Osteoblast (primary cell): ENCODE data around the gene HDAC4. TPM values are rescaled to one million over a fixed set of nuclear protein-coding genes. Genes with fewer than 3 reads are reported as not detected.

Experiments
- DNase-seq: peaks from one replicate; pipeline ENCODE4 v3.0.0; 2011; ENCODE audit warnings: low spot score, mixed read lengths; ENCODE audit not compliant: insufficient read length; ENCODE audit errors: missing footprints
- H2AFZ ChIP-seq: 2 replicates; pipeline ENCODE4 v1.6.0; 2011; ENCODE audit warnings: mild to moderate bottlenecking, low read length
- H3K27ac ChIP-seq: 2 replicates; pipeline ENCODE4 v1.5.1; 2011; ENCODE audit warnings: mild to moderate bottlenecking, low read depth, low read length, moderate library complexity
- H3K27me3 ChIP-seq: 2 replicates; pipeline ENCODE4 v1.6.0; 2012; ENCODE audit warnings: mild to moderate bottlenecking, control low read depth, inconsistent platforms, low read length, moderate library complexity; ENCODE audit not compliant: insufficient read depth
- H3K36me3 ChIP-seq: 2 replicates; pipeline ENCODE4 v1.5.1; 2011; ENCODE audit warnings: mild to moderate bottlenecking, low read length, control low read depth, moderate library complexity; ENCODE audit not compliant: insufficient read depth
- H3K4me1 ChIP-seq: 2 replicates; pipeline ENCODE4 v1.5.1; 2011; ENCODE audit warnings: mild to moderate bottlenecking, low read length, control low read depth, moderate library complexity; ENCODE audit not compliant: insufficient read depth
- H3K4me2 ChIP-seq: 2 replicates; pipeline ENCODE4 v1.6.0; 2011; ENCODE audit warnings: mild to moderate bottlenecking, low read length; ENCODE audit not compliant: insufficient read depth
- H3K4me3 ChIP-seq: fragments of 200-600 bp; sonication (generic); 3 replicates; pipeline ENCODE4 v1.5.1; 2012; ENCODE audit warnings: mild to moderate bottlenecking, low read length, inconsistent platforms; ENCODE audit not compliant: insufficient read depth
- H3K79me2 ChIP-seq: 2 replicates; pipeline ENCODE4 v1.6.0; 2012; ENCODE audit warnings: mild to moderate bottlenecking, low read length, control low read depth, inconsistent platforms; ENCODE audit not compliant: insufficient read depth
- H3K9me3 ChIP-seq: 2 replicates; pipeline ENCODE4 v1.5.1; 2011; ENCODE audit warnings: low read depth, low read length, control low read depth
- H4K20me1 ChIP-seq: 2 replicates; pipeline ENCODE4 v1.6.0; 2012; ENCODE audit warnings: mild to moderate bottlenecking, low read length, control low read depth; ENCODE audit not compliant: insufficient read depth
- CTCF ChIP-seq: IDR thresholded peaks from 2 replicates; pipeline ENCODE4 v1.5.1; 2011; ENCODE audit warnings: mild to moderate bottlenecking, low read depth, low read length, moderate library complexity; ENCODE audit errors: extremely low read depth
- total RNA-seq: library from RNA; depleted of rRNA; stranded (reverse); fragments of >200 nt; gene quantifications from 2 replicates; pipeline ENCODE4 v1.2.3, GENCODE V29; 2012

Gene HDAC4
- total RNA-seq, 1 donor, result 30.8 TPM

DNA sequence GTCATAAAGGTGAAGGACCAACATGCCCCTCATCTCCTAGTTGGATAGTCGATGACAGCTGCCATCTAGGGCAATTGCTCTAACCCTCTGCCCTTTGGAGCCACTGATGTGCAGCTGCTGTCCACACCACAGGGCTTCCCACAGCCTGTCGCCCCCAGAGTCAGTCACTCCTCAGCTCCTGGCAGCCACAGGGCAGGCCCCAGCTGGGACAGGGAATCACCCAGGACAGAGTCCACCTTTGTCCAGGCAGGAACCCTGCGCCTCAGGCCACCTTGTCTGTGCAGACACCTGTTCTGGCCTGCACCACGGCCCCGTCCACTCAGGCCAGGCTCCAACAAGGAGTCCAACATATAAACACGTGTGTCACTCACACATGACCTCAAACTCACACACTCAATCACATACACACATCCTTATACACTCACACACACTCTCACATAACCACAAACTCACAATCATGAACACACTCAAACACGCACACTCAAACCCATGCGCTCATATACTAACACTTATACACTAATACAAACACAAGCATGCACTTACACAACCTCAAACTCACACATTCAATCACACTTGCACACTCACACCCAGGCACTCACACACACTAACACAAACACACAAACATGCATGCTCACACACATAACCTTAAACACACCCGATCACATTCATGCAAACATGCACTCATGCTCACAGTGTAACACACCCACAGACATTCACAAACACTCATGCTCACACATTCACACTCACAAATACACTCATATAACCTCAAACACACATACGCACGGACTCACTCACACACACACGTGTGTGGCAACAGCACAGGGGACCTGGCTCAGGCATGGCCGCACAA lies 29.7 kb downstream of the HDAC4 start:
- no peak for DNase-seq
- no peaks in the 10 kb centered on the region for H3K36me3 ChIP-seq

GRCh38 chr2:239370403-239370802 lies 30.4 kb downstream of the HDAC4 start:
- no peak for TF ChIP-seq CTCF
- Histone ChIP-seq H3K27me3 (no peaks in the 10 kb centered on the region), H3K36me3 (no peaks in the 10 kb centered on the region), H3K79me2 (peaks cover 4% of the 10 kb centered on the region), H3K4me1 (no peaks in the 10 kb centered on the region), H4K20me1 (peaks cover 9% of the 10 kb centered on the region), H3K4me2 (no peak overlapping the region), H3K27ac (no peak overlapping the region), H2AFZ (no peak overlapping the region), H3K9me3 (no peaks in the 10 kb centered on the region), H3K4me3 (no peak overlapping the region)
- no peak for DNase-seq

More for the DNA sequence above, 29.7 kb downstream of the HDAC4 start:
- no peaks in the 10 kb centered on the region for H3K79me2 ChIP-seq
- H4K20me1 ChIP-seq, result peaks cover 3% of the 10 kb centered on the region
- no peak overlapping the region for H3K27ac ChIP-seq
- no peak overlapping the region for H3K4me3 ChIP-seq
- H2AFZ ChIP-seq, result no peak overlapping the region
- no peaks in the 10 kb centered on the region for H3K9me3 ChIP-seq
- TF ChIP-seq CTCF, result no peak
- no peak overlapping the region for H3K4me2 ChIP-seq
- no peaks in the 10 kb centered on the region for H3K27me3 ChIP-seq
- H3K4me1 ChIP-seq, result no peaks in the 10 kb centered on the region

- H3K4me2 ChIP-seq, result no peak overlapping the region
- H3K79me2 ChIP-seq, result peaks cover 6% of the 10 kb centered on the region
- no peaks in the 10 kb centered on the region for H3K9me3 ChIP-seq
- H3K4me3 ChIP-seq, result no peak overlapping the region
- H2AFZ ChIP-seq, result no peak overlapping the region
- no peak for TF ChIP-seq CTCF
- no peaks in the 10 kb centered on the region for H3K36me3 ChIP-seq
- no peak overlapping the region for H3K27ac ChIP-seq
- no peak for DNase-seq
- no peaks in the 10 kb centered on the region for H3K4me1 ChIP-seq
- H3K27me3 ChIP-seq, result no peaks in the 10 kb centered on the region
- peaks cover 12% of the 10 kb centered on the region for H4K20me1 ChIP-seq
Measured at GRCh38 chr2:239369631-239370161, 31.1 kb downstream of the HDAC4 start.

- H3K4me2 ChIP-seq, result no peak overlapping the region
- peaks cover 9% of the 10 kb centered on the region for H3K79me2 ChIP-seq
- peaks cover 15% of the 10 kb centered on the region for H4K20me1 ChIP-seq
- no peaks in the 10 kb centered on the region for H3K36me3 ChIP-seq
- H3K27ac ChIP-seq, result no peak overlapping the region
- H3K4me3 ChIP-seq, result no peak overlapping the region
- H3K4me1 ChIP-seq, result no peaks in the 10 kb centered on the region
- no peaks in the 10 kb centered on the region for H3K9me3 ChIP-seq
- H2AFZ ChIP-seq, result no peak overlapping the region
- no peak for TF ChIP-seq CTCF
- DNase-seq, result no peak
- H3K27me3 ChIP-seq, result no peaks in the 10 kb centered on the region
Measured at GRCh38 chr2:239368906-239369552, 31.8 kb downstream of the HDAC4 start.
